K562 (cell line): ENCODE data around the gene EFCC1. TPM values are rescaled to one million over a fixed set of nuclear protein-coding genes. Genes with fewer than 3 reads are reported as not detected.
A peak's percentile ranks its signal among the peaks of the same experiment; 100 is the strongest.

ENCODE experiments used
- ATAC-seq: fragments of 200-7000 bp; cut with Tn5 transposase; 3 replicates; pipeline ENCODE4 v1.9.1; 2020; ENCODE audit warnings: moderate library complexity
- BruUV-seq: library from RNA; stranded (reverse); fragments of 400-500 nt; replicated peaks from 2 replicates; lab custom pipeline; 2021; lab: Mats Ljungman, UMichigan
- CTCF ChIA-PET: fragments of 300-600 bp; formaldehyde crosslinking; extraction: SDS; loops from one replicate; lab custom pipeline; 2021; ENCODE audit warnings: low intra/inter-chr PET ratio; lab: Yijun Ruan, JAX
- POLR2A ChIA-PET: fragments of 300-600, 350-650 bp; sonication (Branson Sonifier 250); formaldehyde crosslinking; extraction: SDS; loops from one replicate; lab custom pipeline; 2021; ENCODE audit warnings: antibody characterized with exemption, inconsistent platforms; lab: Yijun Ruan, JAX
- DNase-seq, 4 experiments: peaks; one replicate each; pipeline versions ENCODE4 v3.0.0 to v3.0.0-alpha.2; 2011 to 2018; ENCODE audit warnings: low spot score in 3 of 4, mixed read lengths in 3 of 4; ENCODE audit errors: extremely low read depth in 1 of 4
- FAIRE-seq: peaks from 2 replicates; lab custom pipeline; 2011; peaks lifted over from hg19 to GRCh38; lab: Jason Lieb, UNC
- H2AFZ ChIP-seq: 2 replicates; pipeline ENCODE4 v1.6.0; 2011; ENCODE audit warnings: low read depth, low read length, control low read depth, inconsistent platforms
- H3K27ac ChIP-seq: fragments of 200-600 bp; 3 replicates; pipeline ENCODE4 v1.8.0; 2011; ENCODE audit warnings: low read depth, mild to moderate bottlenecking, control low read depth, inconsistent platforms, low read length, moderate library complexity, mixed read lengths; ENCODE audit errors: extremely low read depth
- H3K27me3 ChIP-seq, 2 experiments: fragments of 300-600 bp in 1 of 2; 2 replicates in 1 of 2; 3 replicates in 1 of 2; pipeline versions ENCODE4 v1.6.0 to v1.8.0; 2011; ENCODE audit warnings: inconsistent platforms in 2 of 2, low read length in 2 of 2, mild to moderate bottlenecking in 1 of 2, mixed read lengths in 1 of 2, moderate library complexity in 1 of 2; ENCODE audit not compliant: control insufficient read depth in 2 of 2, insufficient read depth in 2 of 2
- H3K36me3 ChIP-seq: fragments of 300-600 bp; 3 replicates; pipeline ENCODE4 v1.8.0; 2011; ENCODE audit warnings: mild to moderate bottlenecking, low read length, inconsistent platforms; ENCODE audit not compliant: control insufficient read depth, insufficient read depth
- H3K4me1 ChIP-seq, 2 experiments: fragments of 200-600 bp in 1 of 2; replicated peaks in 1 of 2; 2 replicates in 1 of 2; 3 replicates in 1 of 2; pipeline versions ENCODE4 v1.5.1 to v1.8.0; 2011; ENCODE audit warnings: inconsistent platforms in 2 of 2, low read length in 2 of 2, mild to moderate bottlenecking in 1 of 2, mixed read lengths in 1 of 2, moderate library complexity in 1 of 2; ENCODE audit not compliant: control insufficient read depth in 2 of 2, insufficient read depth in 2 of 2
- H3K4me2 ChIP-seq: 2 replicates; pipeline ENCODE4 v1.6.1; 2011; ENCODE audit warnings: low read length, control low read depth, inconsistent platforms, mixed read lengths; ENCODE audit not compliant: insufficient read depth
- H3K4me3 ChIP-seq: fragments of 200-600 bp; sonication (generic), shearing (Covaris generic); 2 replicates; pipeline ENCODE4 v1.5.1; 2016; ENCODE audit warnings: control low read depth, inconsistent platforms
- H3K79me2 ChIP-seq: fragments of 200-600 bp; 3 replicates; pipeline ENCODE4 v1.8.0; 2011; ENCODE audit warnings: low read length, inconsistent platforms; ENCODE audit not compliant: control insufficient read depth, insufficient read depth
- H3K9ac ChIP-seq, 2 experiments: 2 replicates each; pipeline versions ENCODE4 v1.6.0 to v1.6.1; 2011; ENCODE audit warnings: low read depth in 2 of 2, low read length in 2 of 2, control low read depth in 1 of 2, inconsistent platforms in 1 of 2, mild to moderate bottlenecking in 1 of 2, mixed read lengths in 1 of 2; ENCODE audit not compliant: insufficient read depth in 1 of 2
- H3K9me1 ChIP-seq: one replicate; pipeline ENCODE4 v1.6.0; 2011; ENCODE audit warnings: inconsistent platforms, mild to moderate bottlenecking, low read length, moderate library complexity; ENCODE audit not compliant: control insufficient read depth, insufficient read depth
- H3K9me3 ChIP-seq: replicated peaks from 2 replicates; pipeline ENCODE4 v1.5.1; 2011; ENCODE audit warnings: low read depth, low read length, inconsistent platforms; ENCODE audit not compliant: control insufficient read depth, insufficient read depth
- H4K20me1 ChIP-seq: replicated peaks from 2 replicates; pipeline ENCODE4 v1.6.1; 2011; ENCODE audit warnings: low read length, inconsistent platforms, mixed read lengths; ENCODE audit not compliant: control insufficient read depth, insufficient read depth
- MEIS2 ChIP-seq: fragments of 450-650 bp; IDR thresholded peaks from 2 replicates; pipeline ENCODE4 v1.6.1; 2014; ENCODE audit warnings: mild to moderate bottlenecking; ENCODE audit not compliant: partially characterized antibody
- SMC3 ChIP-seq: conservative IDR thresholded peaks from 2 replicates; pipeline ENCODE4 v1.6.1; 2011; ENCODE audit warnings: low read depth, low read length, improper control_type of control experiment; ENCODE audit not compliant: insufficient read depth
- ZNF146 ChIP-seq: IDR thresholded peaks from one replicate; pipeline ENCODE4 v1.6.1; 2018; ENCODE audit warnings: missing compliant biosample characterization; ENCODE audit not compliant: unreplicated experiment
- ZNF263 ChIP-seq: sonication (generic); formaldehyde crosslinking; IDR thresholded peaks from 2 replicates; pipeline ENCODE4 v1.8.0; 2022; ENCODE audit warnings: mild to moderate bottlenecking, missing genetic modification reagents, borderline replicate concordance
- ZNF79 ChIP-seq: fragments of 250-450 bp; sonication (Bioruptor Pico); IDR thresholded peaks from 2 replicates; pipeline ENCODE4 v1.4.0; 2020; ENCODE audit warnings: low read depth, mild to moderate bottlenecking, moderate library complexity
- WGBS: fragments of 100-300 bp; shearing (Covaris generic); methylation state at CpG from one replicate; pipeline ENCODE4 v1.1.6; 2016; ENCODE audit warnings: low coverage, mixed read lengths; ENCODE audit not compliant: insufficient coverage; ENCODE audit errors: missing lambda C conversion rate; 5-methylcytosine and 5-hydroxymethylcytosine counted together
- in situ Hi-C: fragments of 300-500 bp; cut with MboI; formaldehyde crosslinking; loops from 4 replicates; pipeline ENCODE4 v1.15.0; 2018; ENCODE audit warnings: inconsistent platforms, mixed read lengths
- intact Hi-C: fragments of 100-400 bp; cut with micrococcal nuclease; formaldehyde crosslinking; loops from 2 replicates; pipeline ENCODE4 v1.14.2; 2022
- polyA plus RNA-seq, 8 experiments: library from polyadenylated mRNA; depleted of rRNA in 4 of 8; stranded (reverse) in 5 of 8; unstranded in 3 of 8; fragments of >200 nt; fragmentation: Nextera tagmentation in 2 of 8; fragmentation: Illumina TruSeq in 1 of 8; extraction: Ambion mirVana in 2 of 8; extraction: Trizol in 1 of 8; gene quantifications; 2 replicates each; pipeline versions ENCODE4 v1.2.1 to v1.2.3, GENCODE V29; 2011 to 2014; ENCODE audit warnings: inconsistent platforms in 1 of 8, missing spikeins in 1 of 8
- total RNA-seq, 7 experiments: library from RNA; depleted of rRNA in 6 of 7; stranded (reverse); fragments of >200 nt in 6 of 7; fragmentation: Illumina TruSeq in 2 of 7; extraction: Trizol in 2 of 7; gene quantifications; 2 replicates each; pipeline versions ENCODE4 v1.2.1 to v1.2.3, GENCODE V29; 2011 to 2021; ENCODE audit warnings: low replicate concordance in 1 of 7
- TF ChIP-seq, protein P1 (sequence below): fragments of 200-800 bp; sonication (Bioruptor generic); IDR thresholded peaks from 2 replicates; pipeline ENCODE4 v1.6.1; 2017; ENCODE audit warnings: missing genetic modification characterization, missing compliant biosample characterization

Gene EFCC1
- total and polyA plus RNA-seq, 9 of the 15 experiments (the other 6 are each of a cell fraction or from before 2014, with no cell fraction given), result not detected

DNA sequence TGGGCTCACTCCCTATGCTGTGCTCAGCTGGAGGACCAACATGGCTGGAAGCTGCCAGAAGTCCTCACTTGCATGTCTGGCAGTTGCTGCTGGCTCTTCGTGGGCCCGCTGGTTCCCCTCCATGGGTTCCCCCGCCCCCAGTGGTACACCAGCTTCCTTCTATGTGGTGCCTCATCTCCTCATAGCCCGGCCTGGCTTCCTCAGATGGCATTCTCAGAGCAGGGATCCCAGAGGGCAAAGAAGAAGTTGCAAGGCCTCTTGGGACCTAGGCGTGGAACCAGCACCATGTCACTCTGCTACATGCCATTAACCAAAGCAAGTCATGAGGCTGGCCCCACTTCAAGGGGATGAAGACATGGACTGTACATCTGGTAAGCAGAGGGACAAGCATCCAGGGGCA lies 4.4 kb upstream of the EFCC1 start (continued):
- TF ChIP-seq, protein P1, sequence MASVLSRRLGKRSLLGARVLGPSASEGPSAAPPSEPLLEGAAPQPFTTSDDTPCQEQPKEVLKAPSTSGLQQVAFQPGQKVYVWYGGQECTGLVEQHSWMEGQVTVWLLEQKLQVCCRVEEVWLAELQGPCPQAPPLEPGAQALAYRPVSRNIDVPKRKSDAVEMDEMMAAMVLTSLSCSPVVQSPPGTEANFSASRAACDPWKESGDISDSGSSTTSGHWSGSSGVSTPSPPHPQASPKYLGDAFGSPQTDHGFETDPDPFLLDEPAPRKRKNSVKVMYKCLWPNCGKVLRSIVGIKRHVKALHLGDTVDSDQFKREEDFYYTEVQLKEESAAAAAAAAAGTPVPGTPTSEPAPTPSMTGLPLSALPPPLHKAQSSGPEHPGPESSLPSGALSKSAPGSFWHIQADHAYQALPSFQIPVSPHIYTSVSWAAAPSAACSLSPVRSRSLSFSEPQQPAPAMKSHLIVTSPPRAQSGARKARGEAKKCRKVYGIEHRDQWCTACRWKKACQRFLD (CRISPR knock-in tag), result no peak
- TF ChIP-seq ZNF263 (CRISPR knock-in tag), result no peak

DNA sequence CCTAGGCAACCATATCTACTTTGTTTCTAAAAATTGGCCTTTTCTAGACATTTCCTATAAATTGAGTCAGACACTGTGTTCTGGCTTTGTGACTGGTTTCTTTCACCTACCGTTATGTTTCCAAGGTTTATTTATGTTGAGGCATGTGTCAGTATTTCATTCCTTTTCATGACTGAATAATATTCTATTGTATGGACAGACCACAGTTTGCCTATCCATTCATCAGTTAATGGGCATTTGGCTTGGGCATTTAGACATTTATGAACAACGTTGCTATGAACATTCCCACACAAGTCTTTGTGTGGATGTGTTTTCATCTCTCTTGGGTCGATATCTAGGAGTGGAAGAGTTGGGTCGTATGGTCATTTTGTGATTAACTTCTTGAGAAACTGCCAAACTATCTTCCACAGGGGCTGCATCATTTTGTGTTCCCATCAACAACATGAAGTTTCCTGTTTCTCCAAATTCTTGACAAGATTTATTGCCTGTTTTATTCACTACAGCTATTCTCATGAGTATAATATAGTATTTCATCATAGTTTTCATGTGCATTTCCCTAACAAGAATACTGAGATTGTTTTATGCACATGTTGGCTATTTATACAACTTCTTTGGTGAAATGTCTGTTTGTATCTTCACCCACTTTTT lies 3.5 kb upstream of the EFCC1 start:
- H4K20me1 ChIP-seq, result no peaks in the 10 kb centered on the region
- CTCF ChIA-PET, result no interaction called here
- POLR2A ChIA-PET, result interaction anchor here (1.2 kb wide), 1 partner anchor 28 kb away, joined by 3 read pairs; no protein-coding TSS in a partner anchor
- FAIRE-seq, result no peak
- TF ChIP-seq ZNF79 (CRISPR knock-in tag) (no peak), MEIS2 (peak; percentile 20), SMC3 (no peak), ZNF146 (CRISPR knock-in tag) (peak; percentile 14)
- intact Hi-C loops, result no loop called here
- no TSS peak for BruUV-seq
- 35% methylated on average over 4 of the region's 4 CpGs for WGBS
- in situ Hi-C loops, result no loop called here
- H2AFZ ChIP-seq, result no peak overlapping the region
- no peaks in the 10 kb centered on the region for H3K9me3 ChIP-seq
- peaks cover 9 to 37% of the 10 kb centered on the region in 2 experiments; a peak in 4 of 5 replicates for H3K27me3 ChIP-seq
- H3K27ac ChIP-seq, result no peak overlapping the region
- ATAC-seq, result no peak
- H3K9me1 ChIP-seq, result no peaks in the 10 kb centered on the region
- no peak overlapping the region for H3K4me2 ChIP-seq
- peaks cover 4 to 29% of the 10 kb centered on the region in 2 experiments; a peak in 4 of 5 replicates for H3K4me1 ChIP-seq
- no peak overlapping the region for H3K4me3 ChIP-seq
- DNase-seq, result no peak
- no peaks in the 10 kb centered on the region for H3K36me3 ChIP-seq
- H3K79me2 ChIP-seq, result no peaks in the 10 kb centered on the region
- no peak overlapping the region for H3K9ac ChIP-seq
